22Rv1 (cell line): ENCODE measurements around the gene DOK3.

Experiments used
- H3K27ac ChIP-seq: fragments of 450-650 bp; 2 replicates; pipeline ENCODE4 v1.5.1; 2017
- ZFX ChIP-seq: fragments of 450-650 bp; IDR thresholded peaks from 2 replicates; pipeline ENCODE4 v1.6.1; 2017; ENCODE audit warnings: antibody characterized with exemption, borderline replicate concordance
- TF ChIP-seq, protein P1 (sequence below): fragments of 450-650 bp; IDR thresholded peaks from 2 replicates; pipeline ENCODE4 v1.5.1; 2017; ENCODE audit warnings: mild to moderate bottlenecking

The DOK3 gene

DNA sequence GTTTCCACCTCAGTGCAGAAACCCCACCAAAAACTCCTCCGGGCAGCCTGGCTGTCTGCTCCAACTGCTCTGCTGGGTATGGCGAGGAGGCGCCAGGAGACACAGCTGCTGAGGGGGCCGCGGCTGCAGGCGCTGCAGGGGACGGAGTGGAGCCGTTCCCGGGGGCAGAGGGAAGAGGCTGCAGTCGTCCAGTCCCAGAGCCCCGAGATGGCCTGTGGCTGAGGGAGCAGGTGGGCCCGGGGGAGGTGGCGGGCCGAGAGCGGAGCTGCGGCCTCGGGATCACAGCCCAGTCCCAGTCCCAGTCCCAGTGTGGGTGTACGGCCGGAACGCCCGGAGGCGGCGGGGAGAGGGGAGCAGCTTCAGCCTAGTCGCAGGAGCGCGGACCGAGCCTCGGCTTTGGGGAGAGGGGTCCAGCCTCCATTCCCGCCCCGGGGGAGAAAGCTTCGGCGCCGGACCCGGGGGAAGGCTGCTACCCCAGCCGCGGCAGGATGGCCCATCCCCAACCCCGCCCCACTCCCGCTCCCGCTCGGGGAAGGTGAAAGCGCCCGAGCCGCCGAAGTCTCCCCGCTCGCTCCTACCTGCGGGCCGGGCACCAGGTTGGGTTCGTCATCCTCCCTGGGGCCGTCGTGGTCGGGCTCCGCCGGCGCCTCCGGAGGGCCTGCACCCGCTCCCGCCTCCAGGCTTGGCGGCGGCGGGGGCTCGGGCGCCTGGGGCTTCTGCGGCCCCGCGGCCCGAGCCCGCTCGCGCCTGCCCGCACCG lies 44.2 kb upstream of the DOK3 start:
- TF ChIP-seq, protein P1, sequence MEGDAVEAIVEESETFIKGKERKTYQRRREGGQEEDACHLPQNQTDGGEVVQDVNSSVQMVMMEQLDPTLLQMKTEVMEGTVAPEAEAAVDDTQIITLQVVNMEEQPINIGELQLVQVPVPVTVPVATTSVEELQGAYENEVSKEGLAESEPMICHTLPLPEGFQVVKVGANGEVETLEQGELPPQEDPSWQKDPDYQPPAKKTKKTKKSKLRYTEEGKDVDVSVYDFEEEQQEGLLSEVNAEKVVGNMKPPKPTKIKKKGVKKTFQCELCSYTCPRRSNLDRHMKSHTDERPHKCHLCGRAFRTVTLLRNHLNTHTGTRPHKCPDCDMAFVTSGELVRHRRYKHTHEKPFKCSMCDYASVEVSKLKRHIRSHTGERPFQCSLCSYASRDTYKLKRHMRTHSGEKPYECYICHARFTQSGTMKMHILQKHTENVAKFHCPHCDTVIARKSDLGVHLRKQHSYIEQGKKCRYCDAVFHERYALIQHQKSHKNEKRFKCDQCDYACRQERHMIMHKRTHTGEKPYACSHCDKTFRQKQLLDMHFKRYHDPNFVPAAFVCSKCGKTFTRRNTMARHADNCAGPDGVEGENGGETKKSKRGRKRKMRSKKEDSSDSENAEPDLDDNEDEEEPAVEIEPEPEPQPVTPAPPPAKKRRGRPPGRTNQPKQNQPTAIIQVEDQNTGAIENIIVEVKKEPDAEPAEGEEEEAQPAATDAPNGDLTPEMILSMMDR, result no peak
- TF ChIP-seq ZFX, result no peak
- H3K27ac ChIP-seq, result peak overlapping the region; percentile 72

DNA sequence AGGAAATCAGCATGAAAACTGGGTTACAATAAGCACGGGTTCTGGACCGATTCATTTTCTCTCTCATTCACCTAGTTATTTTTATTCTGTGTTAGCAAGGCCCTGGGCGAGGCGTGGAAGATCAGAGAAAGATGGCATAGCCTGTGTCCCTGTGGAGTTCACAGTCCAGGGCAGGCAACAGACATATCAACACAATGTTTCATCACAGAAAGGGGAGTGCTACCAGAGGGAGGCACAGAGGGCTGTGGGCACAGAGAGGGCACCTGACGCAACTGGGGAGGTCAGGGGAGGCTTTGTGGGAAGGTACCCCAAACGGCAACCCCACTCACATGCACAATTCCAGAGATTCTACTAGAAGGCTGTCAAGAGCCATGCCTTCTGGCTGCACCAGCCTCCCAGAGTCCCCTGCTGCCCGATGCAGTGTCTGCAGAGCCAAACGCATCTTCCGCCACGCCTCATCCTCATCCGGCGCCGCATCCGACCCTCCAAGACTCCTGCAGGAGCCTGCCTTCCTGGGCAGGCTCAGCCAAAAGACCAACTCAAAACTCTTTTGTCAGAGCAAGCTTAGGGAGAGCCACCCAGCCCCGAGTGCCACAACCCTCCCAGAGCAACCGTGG lies 43.3 kb upstream of the DOK3 start:
- 0 out of 2 replicates have a peak overlapping the region, but pooled peaks have one; percentile 72 for H3K27ac ChIP-seq
- TF ChIP-seq, protein P1, result no peak

DNA sequence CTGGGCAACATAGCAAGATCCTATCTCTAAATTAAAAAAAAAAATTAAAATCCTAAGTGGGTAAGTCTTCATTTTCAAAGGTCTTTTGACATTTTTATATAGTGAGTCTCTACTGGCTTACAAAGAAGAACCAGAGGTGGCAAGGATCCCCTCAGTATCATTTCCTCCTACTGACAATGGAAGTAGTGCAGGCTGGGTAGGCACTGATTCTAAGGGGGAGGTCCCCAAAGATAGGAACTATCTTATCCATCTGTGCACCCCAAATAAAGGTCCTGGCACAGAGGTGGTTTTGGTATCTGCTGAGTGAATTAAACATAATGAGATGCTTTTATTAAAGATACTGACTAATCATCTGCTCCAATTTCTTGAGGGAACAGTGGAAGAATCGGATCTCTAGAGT lies 40.5 kb upstream of the DOK3 start:
- TF ChIP-seq, protein P1, result no peak
- no peak for TF ChIP-seq ZFX
- no peak overlapping the region for H3K27ac ChIP-seq

DNA sequence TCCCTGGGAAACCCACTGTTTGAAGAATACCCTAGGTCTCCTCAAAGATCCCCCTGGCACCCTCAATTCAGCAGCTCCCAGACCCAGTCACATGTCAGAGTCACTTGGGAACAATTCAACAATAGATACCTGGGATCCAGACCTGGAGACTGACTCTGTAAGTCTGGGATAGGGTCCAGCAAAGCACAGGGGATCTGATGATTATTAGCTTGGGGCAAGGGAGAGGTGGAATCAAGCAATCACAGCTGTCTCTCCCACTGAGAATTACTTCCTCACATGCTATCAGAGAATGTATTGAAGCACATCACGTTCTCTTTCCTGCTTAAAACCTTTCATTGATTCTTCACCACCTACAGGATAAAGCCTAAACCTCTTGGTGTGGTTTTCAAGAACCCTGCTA lies 38.9 kb upstream of the DOK3 start:
- no peak overlapping the region for H3K27ac ChIP-seq
- TF ChIP-seq ZFX, result no peak
- TF ChIP-seq, protein P1, result no peak

DNA sequence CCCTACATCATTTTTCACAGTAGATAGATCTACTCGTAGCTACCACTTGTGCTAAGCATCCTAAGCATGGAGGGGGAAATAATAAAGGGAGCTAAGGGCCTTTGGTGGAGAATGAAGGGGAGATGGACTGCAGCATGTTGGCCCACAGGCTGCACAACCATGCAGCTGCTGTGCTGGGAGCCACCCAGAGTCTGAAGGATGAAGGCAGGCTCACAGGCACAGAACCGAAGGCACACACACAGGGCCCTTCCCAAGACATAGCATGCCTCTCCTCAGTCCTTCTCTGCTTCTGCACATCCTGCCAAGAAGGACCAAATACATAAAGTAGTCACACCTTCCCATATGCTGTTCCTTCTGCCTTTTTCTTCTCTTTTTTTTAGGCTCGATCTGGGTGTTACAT lies 38.1 kb upstream of the DOK3 start:
- no peak overlapping the region for H3K27ac ChIP-seq
- TF ChIP-seq, protein P1, result no peak
- TF ChIP-seq ZFX, result no peak

DNA sequence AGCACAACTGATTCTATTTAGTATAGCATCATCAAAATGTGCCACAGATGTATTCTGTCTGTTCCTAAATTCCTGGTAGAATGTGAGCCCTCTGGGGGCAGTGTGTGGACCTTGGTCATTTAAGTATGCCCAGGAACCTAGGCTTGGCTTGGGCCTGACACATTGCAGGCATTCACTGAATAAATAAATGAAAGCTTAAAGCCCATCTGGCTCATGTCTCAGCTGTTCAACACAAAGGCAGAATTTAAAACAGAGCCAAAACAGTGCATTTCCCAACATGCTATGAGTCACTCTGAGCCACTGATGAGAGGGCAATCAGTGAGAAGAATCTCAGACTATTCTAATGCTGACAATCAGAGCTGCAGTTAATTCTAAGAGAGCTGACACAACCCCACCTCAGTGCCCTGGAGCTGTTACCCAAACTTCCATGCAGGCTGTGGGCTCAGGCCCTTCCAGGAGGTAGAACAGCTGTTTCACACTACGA lies 36.7 kb upstream of the DOK3 start:
- TF ChIP-seq ZFX, result no peak
- TF ChIP-seq, protein P1, result no peak
- H3K27ac ChIP-seq, result no peak overlapping the region
